ENCODE data around the gene CST3.

CST3 gene

GRCh38 chr20:23647346-23647745, 9.6 kb upstream of the CST3 start:
- Histone ChIP-seq H3K27me3 (ENCODE audit: insufficient read depth, poor library complexity, severe bottlenecking) (no peaks in the 10 kb centered on the region), H3K27ac (replicated peaks) (no peak overlapping the region), H3K4me3 (replicated peaks; ENCODE audit: insufficient read depth, low read length) (no peak overlapping the region)
- DNase-seq (ENCODE audit: low read depth in 1 of 2, low spot score in 1 of 2): no peak
- TF ChIP-seq CTCF (IDR thresholded peaks at IDR 0.05; ENCODE audit: insufficient read depth, low read length): no peak
- TF ChIP-seq REST (IDR thresholded peaks at IDR 0.05; ENCODE audit: insufficient replicate concordance, low read depth): no peak
- TF ChIP-seq GABPA (IDR thresholded peaks at IDR 0.05; ENCODE audit: low read depth): no peak
- TF ChIP-seq SPI1 (IDR thresholded peaks at IDR 0.05; ENCODE audit: borderline replicate concordance, low read depth): no peak
- TF ChIP-seq POLR2AphosphoS5 (IDR thresholded peaks at IDR 0.05; ENCODE audit: low read depth): no peak

GRCh38 chr20:23646106-23646873, 8.5 kb upstream of the CST3 start:
- no peak overlapping the region for H3K4me3 ChIP-seq (replicated peaks; ENCODE audit: insufficient read depth, low read length)
- H3K27ac ChIP-seq (replicated peaks): no peak overlapping the region
- TF ChIP-seq SPI1 (IDR thresholded peaks at IDR 0.05; ENCODE audit: borderline replicate concordance, low read depth) (peak; percentile 24; the same call in 1 of the 2 replicates), REST (IDR thresholded peaks at IDR 0.05; ENCODE audit: insufficient replicate concordance, low read depth) (no peak)
- H3K27me3 ChIP-seq (ENCODE audit: insufficient read depth, poor library complexity, severe bottlenecking): no peaks in the 10 kb centered on the region
- no peak for DNase-seq (ENCODE audit: low read depth in 1 of 2, low spot score in 1 of 2)

- H3K27ac ChIP-seq (replicated peaks): no peak overlapping the region
- H3K4me3 ChIP-seq (replicated peaks; ENCODE audit: insufficient read depth, low read length): no peak overlapping the region
- no peak for TF ChIP-seq SPI1 (IDR thresholded peaks at IDR 0.05; ENCODE audit: borderline replicate concordance, low read depth)
- TF ChIP-seq CTCF (IDR thresholded peaks at IDR 0.05; ENCODE audit: insufficient read depth, low read length): no peak
- no peak for TF ChIP-seq POLR2AphosphoS5 (IDR thresholded peaks at IDR 0.05; ENCODE audit: low read depth)
- no peaks in the 10 kb centered on the region for H3K27me3 ChIP-seq (ENCODE audit: insufficient read depth, poor library complexity, severe bottlenecking)
- no peak for DNase-seq (ENCODE audit: low read depth in 1 of 2, low spot score in 1 of 2)
These were observed 7.8 kb upstream of the CST3 start for GRCh38 chr20:23645575-23645974.

- H3K27me3 ChIP-seq (ENCODE audit: insufficient read depth, poor library complexity, severe bottlenecking): no peaks in the 10 kb centered on the region
- DNase-seq (ENCODE audit: low read depth in 1 of 2, low spot score in 1 of 2): no peak
- H3K4me3 ChIP-seq (replicated peaks; ENCODE audit: insufficient read depth, low read length): no peak overlapping the region
- no peak for TF ChIP-seq CTCF (IDR thresholded peaks at IDR 0.05; ENCODE audit: insufficient read depth, low read length)
- no peak for TF ChIP-seq REST (IDR thresholded peaks at IDR 0.05; ENCODE audit: insufficient replicate concordance, low read depth)
- TF ChIP-seq SPI1 (IDR thresholded peaks at IDR 0.05; ENCODE audit: borderline replicate concordance, low read depth): no peak
- no peak for TF ChIP-seq POLR2AphosphoS5 (IDR thresholded peaks at IDR 0.05; ENCODE audit: low read depth)
- TF ChIP-seq GABPA (IDR thresholded peaks at IDR 0.05; ENCODE audit: low read depth): no peak
- H3K27ac ChIP-seq (replicated peaks): no peak overlapping the region
These were observed 6.4 kb upstream of the CST3 start for GRCh38 chr20:23644164-23644563.
